ENCODE measurements around the gene EPGN. TPM values are rescaled to one million over a fixed set of nuclear protein-coding genes. Genes with fewer than 3 reads are reported as not detected.
A peak's percentile ranks its signal among the peaks of the same experiment; 100 is the strongest.

EPGN gene
- total RNA-seq (2014; rRNA removed; shearing (Covaris generic)) = 146 and 176 TPM in 2 replicates
- polyA plus RNA-seq (2014; cell fraction: nucleus; rRNA removed) = 71.6 and 113 TPM in 2 replicates

- peak; percentile 54 for DNase-seq (ENCODE audit: extremely low read depth, low read depth)
Observed at GRCh38 chr4:74308215-74308614, at the start of gene EPGN. Gene EPGN (plus strand): TSS chr4:74308470. CDS start chr4:74308534, 64 bp downstream.

GRCh38 chr4:74258963-74259362 is 49.3 kb upstream of the EPGN start:
- DNase-seq (ENCODE audit: extremely low read depth, low read depth) = no peak

- no peak for DNase-seq (ENCODE audit: extremely low read depth, low read depth)
Observed at GRCh38 chr4:74260036-74260435, 48.2 kb upstream of the EPGN start.

GRCh38 chr4:74262522-74262921 is 45.7 kb upstream of the EPGN start:
- no peak for DNase-seq (ENCODE audit: extremely low read depth, low read depth)

- no peak for DNase-seq (ENCODE audit: extremely low read depth, low read depth)
Observed at GRCh38 chr4:74263551-74263950, 44.7 kb upstream of the EPGN start.

- DNase-seq (ENCODE audit: extremely low read depth, low read depth) = no peak
Observed at GRCh38 chr4:74266081-74266480, 42.2 kb upstream of the EPGN start.

GRCh38 chr4:74267998-74268606 is 40.2 kb upstream of the EPGN start:
- DNase-seq (ENCODE audit: extremely low read depth, low read depth) = no peak

GRCh38 chr4:74268643-74269042 is 39.6 kb upstream of the EPGN start:
- DNase-seq (ENCODE audit: extremely low read depth, low read depth) = no peak

- DNase-seq (ENCODE audit: extremely low read depth, low read depth) = no peak
Observed at GRCh38 chr4:74278490-74278889, 29.8 kb upstream of the EPGN start.

- no peak for DNase-seq (ENCODE audit: extremely low read depth, low read depth)
Observed at GRCh38 chr4:74279716-74280115, 28.6 kb upstream of the EPGN start.

GRCh38 chr4:74282926-74283325 is 25.3 kb upstream of the EPGN start:
- no peak for DNase-seq (ENCODE audit: extremely low read depth, low read depth)

- DNase-seq (ENCODE audit: extremely low read depth, low read depth) = peak; percentile 44
Observed at GRCh38 chr4:74283614-74284013, 24.7 kb upstream of the EPGN start.

- DNase-seq (ENCODE audit: extremely low read depth, low read depth) = peak; percentile 48
Observed at GRCh38 chr4:74284053-74284452, 24.2 kb upstream of the EPGN start.

- no peak for DNase-seq (ENCODE audit: extremely low read depth, low read depth)
Observed at GRCh38 chr4:74287164-74287563, 21.1 kb upstream of the EPGN start.

GRCh38 chr4:74287791-74288190 is 20.5 kb upstream of the EPGN start:
- no peak for DNase-seq (ENCODE audit: extremely low read depth, low read depth)

GRCh38 chr4:74291471-74291870 is 16.8 kb upstream of the EPGN start:
- DNase-seq (ENCODE audit: extremely low read depth, low read depth) = no peak

- DNase-seq (ENCODE audit: extremely low read depth, low read depth) = no peak
Observed at GRCh38 chr4:74292111-74292870, 16.0 kb upstream of the EPGN start.

GRCh38 chr4:74293558-74293957 is 14.7 kb upstream of the EPGN start:
- no peak for DNase-seq (ENCODE audit: extremely low read depth, low read depth)

GRCh38 chr4:74294681-74295080 is 13.6 kb upstream of the EPGN start:
- no peak for DNase-seq (ENCODE audit: extremely low read depth, low read depth)

GRCh38 chr4:74297539-74297938 is 10.7 kb upstream of the EPGN start:
- DNase-seq (ENCODE audit: extremely low read depth, low read depth) = no peak

GRCh38 chr4:74304095-74304625 is 4.1 kb upstream of the EPGN start:
- DNase-seq (ENCODE audit: extremely low read depth, low read depth) = no peak

- DNase-seq (ENCODE audit: extremely low read depth, low read depth) = no peak
Observed at GRCh38 chr4:74305000-74305399, 3.3 kb upstream of the EPGN start.
